Bladder microvascular endothelial cell (primary cell): Measurements from ENCODE around the gene VPS16. TPM values are rescaled to one million over a fixed set of nuclear protein-coding genes. Genes with fewer than 3 reads are reported as not detected.

Experiments used
- total RNA-seq: library from RNA; depleted of rRNA; stranded (reverse); fragments of >200 nt; gene quantifications from 2 replicates; pipeline ENCODE4 v1.2.3, GENCODE V29; 2014

Gene VPS16
- 42.3 and 52.3 TPM in 2 replicates for total RNA-seq

GRCh38 chr20:2840138-2840966 lies at the start of gene VPS16, which contains the start of gene PCED1A:
VPS16 (plus strand) TSS chr20:2840745; CDS start chr20:2840775, 30 bp downstream.
PCED1A (minus strand) TSS chr20:2840655; CDS start chr20:2839912, 743 bp downstream.

GRCh38 chr20:2800521-2801285 lies 39.8 kb upstream of the VPS16 start, which contains the start of gene CPXM1:
CPXM1 (minus strand) TSS chr20:2800627; CDS start chr20:2800572, 55 bp downstream.

GRCh38 chr20:2814587-2815051 lies 25.9 kb upstream of the VPS16 start, which contains the start of gene C20orf141:
C20orf141 (plus strand) TSS chr20:2814987; CDS start chr20:2815185, 198 bp downstream.

GRCh38 chr20:2816030-2816582 lies 24.4 kb upstream of the VPS16 start, which contains the start of gene TMEM239:
TMEM239 (plus strand) TSS chr20:2816364; CDS start chr20:2816555, 191 bp downstream.

GRCh38 chr20:2873010-2873746 lies 32.6 kb downstream of the VPS16 start, which contains the start of gene PTPRA:
PTPRA (plus strand) TSS chr20:2873481; CDS start chr20:2964278, 90,797 bp downstream.

Other genes starting within 250 kb of the VPS16 start
- gene NOP56, start 188.1 kb upstream of the VPS16 start, total RNA-seq, result 148 and 221 TPM in 2 replicates
- gene IDH3B, start 176.5 kb upstream of the VPS16 start, total RNA-seq, result 103 and 111 TPM in 2 replicates
- gene EBF4, start 148.0 kb upstream of the VPS16 start, total RNA-seq, result under 0.01 and 2.6 TPM in 2 replicates
- under 0.01 and 0.38 TPM in 2 replicates for gene CPXM1, start 40.1 kb upstream of the VPS16 start, total RNA-seq
- gene C20orf141, start 25.8 kb upstream of the VPS16 start, total RNA-seq, result not detected in 2 replicates
- gene TMEM239, start 24.4 kb upstream of the VPS16 start, total RNA-seq, result not detected in 2 replicates
- 11.5 and 22.4 TPM in 2 replicates for gene PCED1A, start 90 bp upstream of the VPS16 start, total RNA-seq
- gene PTPRA, start 32.7 kb downstream of the VPS16 start, total RNA-seq, result 19.8 and 29.6 TPM in 2 replicates
- gene GNRH2, start 202.9 kb downstream of the VPS16 start, total RNA-seq, result 0.25 TPM in 1 of 2 replicates, not detected in the other
- gene MRPS26, start 205.3 kb downstream of the VPS16 start, total RNA-seq, result 36.4 and 36.6 TPM in 2 replicates
- gene OXT, start 230.9 kb downstream of the VPS16 start, total RNA-seq, result not detected in 2 replicates
- gene AVP, start 244.0 kb downstream of the VPS16 start, total RNA-seq, result not detected in 2 replicates